IMR-90 (cell line): ENCODE results near the gene RFPL3. TPM values are rescaled to one million over a fixed set of nuclear protein-coding genes. Genes with fewer than 3 reads are reported as not detected.

Source experiments
- ATAC-seq: fragments of 200-7000 bp; cut with Tn5 transposase; 2 replicates; pipeline ENCODE4 v1.9.1; 2020; ENCODE audit warnings: low read depth, mild to moderate bottlenecking, moderate library complexity
- BruUV-seq: library from RNA; stranded (reverse); fragments of 400-500 nt; replicated peaks from 2 replicates; lab custom pipeline; 2021; lab: Mats Ljungman, UMichigan
- CTCF ChIA-PET: fragments of 300-600 bp; formaldehyde crosslinking; extraction: SDS; loops from one replicate; lab custom pipeline; 2021; ENCODE audit warnings: antibody characterized with exemption; lab: Yijun Ruan, JAX
- POLR2A ChIA-PET: fragments of 300-600 bp; sonication (Branson Sonifier 250); formaldehyde crosslinking; loops from one replicate; lab custom pipeline; 2022; ENCODE audit warnings: antibody characterized with exemption; ENCODE audit not compliant: unreplicated experiment; lab: Charles Lee
- DNase-seq: peaks from one replicate; pipeline ENCODE4 v3.0.0; 2013
- H2AFZ ChIP-seq: replicated peaks from 2 replicates; pipeline ENCODE3; 2013; ENCODE audit warnings: low read length, mild to moderate bottlenecking; ENCODE audit not compliant: poor library complexity
- H2AK5ac ChIP-seq: 2 replicates; pipeline ENCODE4 v1.6.1; 2013; ENCODE audit warnings: low read depth, low read length, inconsistent platforms
- H2AK9ac ChIP-seq: replicated peaks from 2 replicates; pipeline ENCODE3; 2013; ENCODE audit warnings: mild to moderate bottlenecking, low read depth, low read length, moderate library complexity; ENCODE audit not compliant: poor library complexity
- H2BK120ac ChIP-seq: 2 replicates; pipeline ENCODE4 v1.6.1; 2013; ENCODE audit warnings: low read depth, low read length, inconsistent platforms
- H2BK15ac ChIP-seq: 3 replicates; pipeline ENCODE4 v1.6.1; 2013; ENCODE audit warnings: low read depth, low read length, inconsistent platforms
- H2BK20ac ChIP-seq: 2 replicates; pipeline ENCODE4 v1.6.1; 2013; ENCODE audit warnings: low read depth, mild to moderate bottlenecking, inconsistent platforms, low read length, moderate library complexity
- H2BK5ac ChIP-seq: 2 replicates; pipeline ENCODE4 v1.6.1; 2013; ENCODE audit warnings: mild to moderate bottlenecking, low read depth, low read length, inconsistent platforms; ENCODE audit not compliant: poor library complexity, severe bottlenecking
- H3K14ac ChIP-seq: replicated peaks from 2 replicates; pipeline ENCODE4 v1.6.1; 2013; ENCODE audit warnings: low read depth, low read length, inconsistent platforms
- H3K18ac ChIP-seq: 2 replicates; pipeline ENCODE4 v1.6.1; 2013; ENCODE audit warnings: low read depth, low read length, control low read depth
- H3K23ac ChIP-seq: 2 replicates; pipeline ENCODE4 v1.6.1; 2013; ENCODE audit warnings: low read depth, low read length, inconsistent platforms
- H3K27ac ChIP-seq: 2 replicates; pipeline ENCODE4 v1.5.1; 2013; ENCODE audit warnings: mild to moderate bottlenecking, control low read depth, low read length; ENCODE audit not compliant: insufficient read depth
- H3K27me3 ChIP-seq: 2 replicates; pipeline ENCODE4 v1.6.1; 2013; ENCODE audit warnings: low read length; ENCODE audit not compliant: control insufficient read depth, insufficient read depth
- H3K36me3 ChIP-seq: 2 replicates; pipeline ENCODE4 v1.6.1; 2013; ENCODE audit warnings: low read length, mixed read lengths; ENCODE audit not compliant: control insufficient read depth, insufficient read depth
- H3K4ac ChIP-seq: 2 replicates; pipeline ENCODE4 v1.6.1; 2013; ENCODE audit warnings: low read depth, low read length, inconsistent platforms
- H3K4me1 ChIP-seq: 2 replicates; pipeline ENCODE4 v1.6.1; 2013; ENCODE audit warnings: low read length, mixed read lengths; ENCODE audit not compliant: control insufficient read depth, insufficient read depth
- H3K4me2 ChIP-seq: 2 replicates; pipeline ENCODE4 v1.6.1; 2013; ENCODE audit warnings: low read depth, mild to moderate bottlenecking, control low read depth, low read length, moderate library complexity
- H3K4me3 ChIP-seq: 2 replicates; pipeline ENCODE4 v1.5.1; 2013; ENCODE audit warnings: low read depth, mild to moderate bottlenecking, control low read depth, low read length, moderate library complexity; ENCODE audit not compliant: insufficient read depth
- H3K56ac ChIP-seq: 2 replicates; pipeline ENCODE4 v1.6.1; 2013; ENCODE audit warnings: low read length, inconsistent platforms; ENCODE audit not compliant: insufficient read depth; ENCODE audit errors: extremely low read depth
- H3K79me1 ChIP-seq, 2 experiments: 2 replicates each; pipeline ENCODE4 v1.6.1; 2013; ENCODE audit warnings: low read length in 2 of 2, inconsistent platforms in 1 of 2, low read depth in 1 of 2
- H3K9ac ChIP-seq: 2 replicates; pipeline ENCODE4 v1.6.1; 2013; ENCODE audit warnings: low read depth, low read length, control low read depth
- H3K9me1 ChIP-seq: 2 replicates; pipeline ENCODE4 v1.6.1; 2013; ENCODE audit warnings: low read length, inconsistent platforms; ENCODE audit not compliant: insufficient read depth
- H3K9me3 ChIP-seq: 2 replicates; pipeline ENCODE4 v1.6.1; 2013; ENCODE audit warnings: low read length; ENCODE audit not compliant: control insufficient read depth, insufficient read depth
- H4K20me1 ChIP-seq: 2 replicates; pipeline ENCODE4 v1.6.1; 2013; ENCODE audit warnings: low read length, inconsistent platforms; ENCODE audit not compliant: insufficient read depth
- H4K5ac ChIP-seq: 2 replicates; pipeline ENCODE4 v1.6.1; 2013; ENCODE audit warnings: mild to moderate bottlenecking, low read depth, low read length, control low read depth
- H4K8ac ChIP-seq, 2 experiments: 2 replicates each; pipeline ENCODE4 v1.6.1; 2013; ENCODE audit warnings: low read depth in 2 of 2, low read length in 2 of 2, control low read depth in 1 of 2, inconsistent platforms in 1 of 2
- H4K91ac ChIP-seq: 2 replicates; pipeline ENCODE4 v1.6.1; 2013; ENCODE audit warnings: low read depth, low read length, inconsistent platforms; ENCODE audit not compliant: insufficient read depth
- BHLHE40 ChIP-seq: fragments of 150-350 bp; IDR thresholded peaks from 2 replicates; pipeline ENCODE4 v1.6.1; 2016; ENCODE audit warnings: mild to moderate bottlenecking, low read depth, low read length
- CEBPB ChIP-seq: IDR thresholded peaks from 2 replicates; pipeline ENCODE4 v1.6.1; 2012; ENCODE audit warnings: low read depth, low read length, improper control_type of control experiment
- CHD1 ChIP-seq: IDR thresholded peaks from 2 replicates; pipeline ENCODE4 v1.6.1; 2012; ENCODE audit warnings: low read depth, low read length, improper control_type of control experiment
- CTCF ChIP-seq: conservative IDR thresholded peaks from 2 replicates; pipeline ENCODE4 v1.5.1; 2012; ENCODE audit warnings: mild to moderate bottlenecking, low read depth, low read length, improper control_type of control experiment
- ELK1 ChIP-seq: fragments of 150-350 bp; IDR thresholded peaks from 2 replicates; pipeline ENCODE4 v1.6.1; 2016; ENCODE audit warnings: low read depth, mild to moderate bottlenecking, low read length, moderate library complexity, borderline replicate concordance
- FOS ChIP-seq: fragments of 150-350 bp; IDR thresholded peaks from 2 replicates; pipeline ENCODE4 v1.6.1; 2016; ENCODE audit warnings: low read depth, low read length
- MAFK ChIP-seq: IDR thresholded peaks from 2 replicates; pipeline ENCODE4 v1.6.1; 2012; ENCODE audit warnings: low read depth, low read length, improper control_type of control experiment
- MAZ ChIP-seq: IDR thresholded peaks from 2 replicates; pipeline ENCODE4 v1.6.1; 2012; ENCODE audit warnings: low read depth, mild to moderate bottlenecking, low read length, improper control_type of control experiment, moderate library complexity, borderline replicate concordance
- MXI1 ChIP-seq: IDR thresholded peaks from 2 replicates; pipeline ENCODE4 v1.6.1; 2012; ENCODE audit warnings: low read depth, mild to moderate bottlenecking, low read length, moderate library complexity, borderline replicate concordance
- NFE2L2 ChIP-seq: fragments of 150-350 bp; IDR thresholded peaks from 2 replicates; pipeline ENCODE4 v1.6.1; 2016; ENCODE audit warnings: low read depth, mild to moderate bottlenecking, low read length
- POLR2A ChIP-seq: IDR thresholded peaks from 2 replicates; pipeline ENCODE4 v1.6.1; 2012; ENCODE audit warnings: mild to moderate bottlenecking, low read depth, low read length
- RAD21 ChIP-seq: IDR thresholded peaks from 2 replicates; pipeline ENCODE4 v1.6.1; 2012; ENCODE audit warnings: low read length, improper control_type of control experiment
- RCOR1 ChIP-seq: IDR thresholded peaks from 2 replicates; pipeline ENCODE4 v1.6.1; 2012; ENCODE audit warnings: mild to moderate bottlenecking, low read length, improper control_type of control experiment; ENCODE audit not compliant: insufficient replicate concordance
- RFX5 ChIP-seq: IDR thresholded peaks from 2 replicates; pipeline ENCODE4 v1.8.0; 2012; ENCODE audit warnings: low read depth, mild to moderate bottlenecking, low read length, moderate library complexity
- SMC3 ChIP-seq: fragments of 150-350 bp; IDR thresholded peaks from 2 replicates; pipeline ENCODE4 v1.6.1; 2016; ENCODE audit warnings: low read depth, mild to moderate bottlenecking, antibody characterized with exemption, low read length, moderate library complexity
- USF2 ChIP-seq: fragments of 150-350 bp; IDR thresholded peaks from 2 replicates; pipeline ENCODE4 v1.6.1; 2017; ENCODE audit warnings: mild to moderate bottlenecking, antibody characterized with exemption, low read length, low read depth
- WGBS, 2 experiments: methylation state at CpG; one replicate each; pipeline versions ENCODE4 v1.1.5 to v1.1.7; 2013; ENCODE audit warnings: missing lambda C conversion rate in 2 of 2; ENCODE audit not compliant: insufficient read length in 1 of 2; ENCODE audit errors: extremely low coverage in 2 of 2; 5-methylcytosine and 5-hydroxymethylcytosine counted together
- dilution Hi-C: fragments of 300-500 bp; cut with HindIII; formaldehyde crosslinking; loops from one replicate; pipeline ENCODE4 v1.14.3; 2018; ENCODE audit warnings: low sequenced_read_pairs; ENCODE audit not compliant: unreplicated experiment
- in situ Hi-C: fragments of 300-500 bp; cut with MboI; formaldehyde crosslinking; loops from 3 replicates; pipeline ENCODE4 v1.14.3; 2019; ENCODE audit warnings: low sequenced_read_pairs, inconsistent platforms, mixed read lengths
- intact Hi-C: fragments of 100-400 bp; cut with micrococcal nuclease; formaldehyde crosslinking; loops from 2 replicates; pipeline ENCODE4 v1.10.0; 2022
- polyA plus RNA-seq, 3 experiments: library from polyadenylated mRNA; depleted of rRNA; stranded (reverse); fragments of >200 nt; gene quantifications; 2 replicates each; pipeline ENCODE4 v1.2.3, GENCODE V29; 2012; ENCODE audit warnings: low replicate concordance in 1 of 3
- total RNA-seq: library from RNA; depleted of rRNA; stranded (reverse); fragments of >200 nt; gene quantifications from 2 replicates; pipeline ENCODE4 v1.2.3, GENCODE V29; 2012

The RFPL3 gene
- total and polyA plus RNA-seq, 2 of the 4 experiments (the other 2 are of a cell fraction): not detected

GRCh38 chr22:32327066-32327465, 30.6 kb upstream of the RFPL3 start:
- H3K4me1 ChIP-seq: no peaks in the 10 kb centered on the region
- no peak for DNase-seq
- no peak overlapping the region for H2AFZ ChIP-seq
- H4K20me1 ChIP-seq: no peaks in the 10 kb centered on the region
- in situ Hi-C loops (no loop called here), dilution Hi-C loops (no loop called here), intact Hi-C loops (no loop called here)
- no peak overlapping the region for H4K5ac ChIP-seq
- H4K91ac ChIP-seq: no peak overlapping the region
- TF ChIP-seq NFE2L2 (no peak), CTCF (no peak), USF2 (no peak), CHD1 (no peak), MXI1 (no peak), BHLHE40 (no peak), MAZ (no peak), MAFK (no peak), FOS (no peak), POLR2A (no peak), RFX5 (no peak), CEBPB (no peak), ELK1 (no peak), SMC3 (no peak), RAD21 (no peak), RCOR1 (no peak)
- H3K9ac ChIP-seq: no peak overlapping the region
- 83% methylated on average over 2 of the region's 4 CpGs; no CpG with 5 or more reads in 1 of the 2 experiments for WGBS, 2 experiments
- H3K14ac ChIP-seq: no peak overlapping the region
- H3K4me2 ChIP-seq: no peak overlapping the region
- no peak overlapping the region for H3K4ac ChIP-seq
- H2BK120ac ChIP-seq: no peak overlapping the region
- no peak overlapping the region for H3K18ac ChIP-seq
- no peak overlapping the region for H3K23ac ChIP-seq
- no peak overlapping the region for H2BK15ac ChIP-seq
- ATAC-seq: no peak
- ChIA-PET POLR2A (no interaction called here), CTCF (no interaction called here)
- H2AK5ac ChIP-seq: no peak overlapping the region
- no peaks in the 10 kb centered on the region for H3K9me1 ChIP-seq
- no peak overlapping the region for H3K4me3 ChIP-seq
- no peak overlapping the region for H3K27ac ChIP-seq
- no peak overlapping the region for H2BK20ac ChIP-seq
- H3K79me1 ChIP-seq: no peaks in the 10 kb centered on the region
- no peak overlapping the region for H4K8ac ChIP-seq
- H3K56ac ChIP-seq: no peak overlapping the region
- no peaks in the 10 kb centered on the region for H3K9me3 ChIP-seq
- no peaks in the 10 kb centered on the region for H3K27me3 ChIP-seq
- no peak overlapping the region for H2AK9ac ChIP-seq
- no peak overlapping the region for H2BK5ac ChIP-seq
- BruUV-seq: no TSS peak
- H3K36me3 ChIP-seq: no peaks in the 10 kb centered on the region
